NCI-H2107 treated with DMSO at 0.1 percent for 48 hours (cell line): Measurements from ENCODE around the gene MARCHF10.

Experiments used
- DNase-seq: peaks from one replicate; lab custom pipeline; 2025; ENCODE audit not compliant: unreplicated experiment; lab: John Stamatoyannopoulos, UW

Gene MARCHF10

DNA sequence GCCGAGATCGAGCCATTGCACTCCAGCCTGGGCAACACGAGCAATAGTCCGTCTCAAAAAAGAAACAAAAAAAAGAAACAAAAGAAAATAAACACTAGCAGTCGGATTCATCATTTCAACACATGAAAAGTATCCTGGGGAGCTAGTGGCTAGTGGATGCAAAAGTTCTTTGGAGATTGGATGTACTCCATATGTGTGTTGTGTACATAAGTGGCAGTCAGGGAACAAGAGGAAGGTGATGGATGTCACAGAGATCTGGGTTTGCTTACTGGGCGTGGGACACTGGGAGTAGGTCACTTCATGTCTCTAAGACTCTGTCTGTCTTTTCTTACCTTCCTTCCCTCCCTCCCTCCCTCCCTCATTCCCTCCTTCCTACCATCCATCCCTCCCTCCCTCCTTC is 145.3 kb downstream of the MARCHF10 start:
- no peak for DNase-seq

DNA sequence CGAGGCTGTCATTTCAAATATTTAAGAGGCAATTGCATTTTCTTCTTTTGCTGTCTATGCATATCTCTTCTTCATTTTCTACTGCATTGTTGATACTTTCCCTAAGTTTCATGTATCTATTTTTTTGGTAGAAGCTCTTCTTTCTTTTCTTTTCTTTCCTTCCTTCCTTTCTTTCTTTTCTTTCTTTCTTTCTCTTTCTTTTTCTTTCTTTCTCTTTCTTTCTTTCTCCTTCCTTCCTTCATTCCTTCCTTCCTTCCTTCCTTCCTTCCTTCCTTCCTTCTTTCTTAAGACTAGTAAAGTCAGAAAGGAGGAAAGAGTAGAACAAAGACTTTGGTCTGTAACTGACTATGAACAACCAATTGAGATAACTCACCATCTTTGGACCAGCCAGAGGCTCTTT is 146.8 kb downstream of the MARCHF10 start:
- DNase-seq: no peak

DNA sequence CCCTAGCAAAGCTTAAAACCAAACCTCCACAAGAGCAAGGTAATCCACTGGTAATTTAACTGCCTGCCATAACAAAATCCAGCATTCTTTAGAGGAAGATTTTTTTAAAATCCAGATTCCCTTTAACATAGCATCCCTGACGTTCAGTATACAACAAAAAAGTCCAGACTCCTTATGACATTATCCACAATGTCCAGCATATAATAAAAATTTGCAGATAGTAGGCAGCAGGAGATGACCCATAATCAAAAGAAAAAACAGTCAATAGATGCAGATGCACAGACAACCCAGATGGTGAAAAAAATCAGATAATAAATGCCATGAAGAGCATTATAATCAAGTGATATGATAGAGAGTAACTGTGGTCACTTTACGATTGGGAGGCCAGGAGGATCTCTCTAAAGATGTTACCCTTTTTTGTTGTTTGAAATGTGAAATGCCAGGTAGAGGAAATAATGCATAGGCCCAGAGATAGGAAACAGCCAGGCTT is 147.4 kb downstream of the MARCHF10 start:
- DNase-seq: no peak

GRCh38 chr17:62658136-62658920 is 149.8 kb downstream of the MARCHF10 start:
- no peak for DNase-seq

- no peak for DNase-seq
These were observed 150.4 kb downstream of the MARCHF10 start for GRCh38 chr17:62657690-62658089.

GRCh38 chr17:62657145-62657665 is 150.9 kb downstream of the MARCHF10 start:
- DNase-seq: no peak

GRCh38 chr17:62656446-62656845 is 151.7 kb downstream of the MARCHF10 start:
- DNase-seq: no peak

DNA sequence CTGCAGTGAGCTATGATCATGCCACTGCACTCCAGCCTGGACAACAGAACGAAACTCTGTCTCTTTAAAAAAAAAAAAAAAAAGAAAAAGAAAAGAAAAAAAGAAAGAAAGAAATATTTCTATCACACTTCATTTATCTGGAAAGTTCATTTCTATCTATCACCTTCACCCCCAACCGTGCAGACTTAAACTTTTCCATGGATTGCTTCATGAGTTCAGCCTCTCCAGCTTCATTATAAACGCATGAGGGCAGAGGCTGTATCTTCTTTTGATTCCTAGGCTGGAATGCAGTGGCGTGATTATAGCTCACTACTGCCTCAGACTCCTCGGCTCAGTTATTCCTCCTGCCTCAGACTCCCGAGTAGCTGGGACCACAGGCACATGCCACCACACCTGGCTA is 152.5 kb downstream of the MARCHF10 start:
- DNase-seq: no peak

DNA sequence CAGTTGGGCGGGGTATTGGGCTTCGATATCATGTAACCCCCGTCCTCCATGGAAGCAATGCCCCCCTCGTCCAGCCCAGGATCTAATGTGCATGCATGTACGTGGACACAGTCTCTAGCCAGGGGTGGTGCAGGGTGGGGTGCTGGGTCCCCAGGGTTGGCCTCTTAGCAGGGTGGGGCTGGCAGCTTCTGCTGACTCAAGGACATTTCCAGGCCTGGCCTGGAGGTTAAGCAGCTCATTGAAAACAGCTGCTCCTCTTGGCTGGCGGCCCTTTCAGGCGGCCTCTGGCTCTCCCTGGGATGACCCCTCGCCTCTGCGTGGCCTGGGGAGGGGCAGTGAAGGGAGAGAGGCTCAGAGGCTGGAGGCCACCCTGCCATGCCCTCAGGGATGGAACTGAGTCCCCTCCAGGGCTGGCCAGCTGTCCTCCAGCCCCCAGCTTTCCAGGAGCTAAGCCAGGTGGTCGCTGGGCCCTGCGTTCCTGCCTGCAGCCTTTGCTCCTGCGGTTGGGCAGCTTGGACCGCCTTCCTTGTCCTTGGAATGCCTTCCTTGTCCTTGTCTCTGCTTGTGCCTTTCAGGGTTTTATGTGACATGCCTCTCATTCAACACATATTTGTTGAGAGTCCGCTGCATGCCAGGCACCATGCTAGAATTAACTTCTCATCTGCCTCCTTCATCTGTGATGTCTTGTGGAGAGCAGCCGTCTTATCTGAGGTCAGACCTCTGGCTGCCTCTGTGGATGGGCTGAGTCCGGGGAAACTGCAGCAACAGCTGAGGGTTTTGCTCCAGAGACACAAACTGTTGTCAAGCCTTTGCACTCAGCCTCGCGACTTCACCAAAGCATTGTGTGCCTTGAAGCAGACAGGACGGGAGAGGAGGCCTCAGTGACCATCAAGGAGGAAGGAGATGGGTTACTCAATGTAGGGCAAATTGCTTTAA is 154.0 kb downstream of the MARCHF10 start:
- DNase-seq: no peak

DNA sequence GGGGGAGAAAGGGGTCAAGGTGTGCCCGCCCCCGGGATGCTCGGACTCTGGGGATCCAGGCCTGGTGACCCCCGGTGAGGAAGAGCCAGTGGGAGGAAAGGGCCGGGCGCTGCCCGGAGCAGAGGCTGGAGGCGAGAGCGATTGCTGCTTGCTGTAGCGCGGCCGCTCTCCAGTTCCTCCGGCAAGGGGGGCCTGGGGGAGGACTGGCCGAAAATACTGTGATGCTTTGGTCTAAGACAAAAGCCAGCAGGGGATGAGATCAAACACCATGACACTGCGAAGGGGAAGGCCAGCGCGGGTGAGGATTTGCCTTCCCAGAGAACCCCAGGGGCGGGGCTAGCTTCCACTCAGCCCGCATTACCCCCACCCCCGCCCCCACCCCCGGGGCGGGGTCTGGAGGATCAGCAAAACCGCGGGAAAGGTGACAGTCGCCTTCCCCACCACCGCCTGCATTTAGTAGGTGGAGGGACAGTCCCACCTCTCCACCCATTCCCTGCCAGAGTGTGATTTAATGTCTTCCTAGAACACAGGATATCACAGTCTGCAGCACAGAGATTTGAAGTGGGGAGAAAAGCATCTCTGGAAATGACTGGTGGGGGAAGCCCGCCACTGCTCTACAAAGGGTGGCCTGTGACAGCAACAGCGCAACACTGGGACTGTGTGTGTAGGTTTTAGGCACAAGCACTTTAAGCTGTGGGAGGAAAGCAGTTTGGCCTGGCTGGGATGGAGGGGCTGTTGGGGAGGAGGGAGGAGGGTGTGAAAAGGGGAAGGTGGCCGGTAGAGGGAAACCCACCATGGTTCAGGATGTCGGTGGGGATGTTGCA is 154.9 kb downstream of the MARCHF10 start:
- DNase-seq: peak; percentile 76

GRCh38 chr17:62652251-62653001 is 155.7 kb downstream of the MARCHF10 start:
- DNase-seq: no peak
